HepG2 (cell line): ENCODE measurements around the gene KATNAL2. TPM values are rescaled to one million over a fixed set of nuclear protein-coding genes. Genes with fewer than 3 reads are reported as not detected.
"Not testable (repeated sequence)": the region's sequence is repeated elsewhere in the genome, so short reads cannot be mapped to it uniquely, and the experiment has no call there.

Source experiments
- ATAC-seq: fragments of 200-7000 bp; cut with Tn5 transposase; 3 replicates; pipeline ENCODE4 v1.9.1; 2020; ENCODE audit warnings: mild to moderate bottlenecking, moderate library complexity
- BruUV-seq: library from RNA; stranded (reverse); fragments of 400-500 nt; replicated peaks from 2 replicates; lab custom pipeline; 2021; lab: Mats Ljungman, UMichigan
- CTCF ChIA-PET: fragments of 300-600 bp; formaldehyde crosslinking; extraction: SDS; loops from one replicate; lab custom pipeline; 2021; ENCODE audit warnings: low total read pairs, inconsistent platforms, low intra/inter-chr PET ratio; lab: Yijun Ruan, JAX
- POLR2A ChIA-PET: fragments of 350-600 bp; sonication (Branson Sonifier 250); formaldehyde crosslinking; loops from one replicate; lab custom pipeline; 2020; ENCODE audit warnings: antibody characterized with exemption, inconsistent platforms; lab: Yijun Ruan, JAX
- DNase-seq: peaks from one replicate; pipeline ENCODE4 v3.0.0-alpha.2; 2015; ENCODE audit warnings: low spot score
- FAIRE-seq: peaks from 3 replicates; lab custom pipeline; 2011; peaks lifted over from hg19 to GRCh38; lab: Jason Lieb, UNC
- H2AFZ ChIP-seq: one replicate; pipeline ENCODE4 v1.6.1; 2011; ENCODE audit warnings: low read length, inconsistent platforms
- H3K27ac ChIP-seq: fragments of 300-600 bp; 3 replicates; pipeline ENCODE4 v1.8.0; 2011; ENCODE audit warnings: mixed run types, mild to moderate bottlenecking, mixed read lengths, low read length, inconsistent platforms; ENCODE audit not compliant: insufficient read depth; ENCODE audit errors: extremely low read length
- H3K27me3 ChIP-seq, 2 experiments: fragments of 200-600 bp in 1 of 2; 2 replicates in 1 of 2; 3 replicates in 1 of 2; pipeline versions ENCODE4 v1.6.0 to v1.8.0; 2011; ENCODE audit warnings: low read length in 2 of 2, mild to moderate bottlenecking in 2 of 2, moderate library complexity in 2 of 2, inconsistent platforms in 1 of 2; ENCODE audit not compliant: insufficient read depth in 2 of 2, control insufficient read depth in 1 of 2
- H3K36me3 ChIP-seq, 2 experiments: fragments of 200-600 bp in 1 of 2; replicated peaks in 1 of 2; 2 replicates in 1 of 2; 3 replicates in 1 of 2; pipeline versions ENCODE4 v1.5.1 to v1.8.0; 2011; ENCODE audit warnings: low read length in 2 of 2, inconsistent platforms in 1 of 2; ENCODE audit not compliant: insufficient read depth in 2 of 2, control insufficient read depth in 1 of 2
- H3K4me1 ChIP-seq: 2 replicates; pipeline ENCODE4 v1.5.1; 2012; ENCODE audit warnings: low read length, inconsistent platforms; ENCODE audit not compliant: insufficient read depth
- H3K4me2 ChIP-seq: 2 replicates; pipeline ENCODE4 v1.6.0; 2011; ENCODE audit warnings: low read depth, low read length, inconsistent platforms
- H3K4me3 ChIP-seq, 3 experiments: fragments of 200-600 bp in 1 of 3; sonication (generic), shearing (Covaris generic) in 1 of 3; replicated peaks in 1 of 3; 2 replicates each; pipeline ENCODE4 v1.5.1; 2011 to 2016; ENCODE audit warnings: low read length in 3 of 3, inconsistent platforms in 2 of 3, low read depth in 2 of 3, mild to moderate bottlenecking in 2 of 3, control low read depth in 1 of 3, mixed read lengths in 1 of 3; ENCODE audit not compliant: insufficient read depth in 1 of 3
- H3K79me2 ChIP-seq: one replicate; pipeline ENCODE4 v1.6.1; 2011; ENCODE audit warnings: low read length, inconsistent platforms; ENCODE audit not compliant: insufficient read depth
- H3K9ac ChIP-seq: 2 replicates; pipeline ENCODE4 v1.6.0; 2011; ENCODE audit warnings: mild to moderate bottlenecking, low read depth, low read length, inconsistent platforms; ENCODE audit not compliant: insufficient read depth
- H3K9me3 ChIP-seq: 2 replicates; pipeline ENCODE4 v1.5.1; 2012; ENCODE audit warnings: mild to moderate bottlenecking, low read length
- H4K20me1 ChIP-seq: 2 replicates; pipeline ENCODE4 v1.6.0; 2011; ENCODE audit warnings: inconsistent platforms, mild to moderate bottlenecking, low read length, moderate library complexity; ENCODE audit not compliant: insufficient read depth
- WGBS: methylation state at CpG from one replicate; pipeline ENCODE4 v1.1.6; 2017; ENCODE audit warnings: low lambda C conversion rate; 5-methylcytosine and 5-hydroxymethylcytosine counted together
- in situ Hi-C: cut with HindIII; loops from 2 replicates; pipeline ENCODE4 v1.10.0; 2017; ENCODE audit warnings: low pct_unique_long_range_greater_than_20kb; ENCODE audit not compliant: extremely low pct_ligation_motif_present
- intact Hi-C: fragments of 100-400 bp; cut with micrococcal nuclease; formaldehyde crosslinking; loops from one replicate; pipeline ENCODE4 v1.10.0; 2022; ENCODE audit not compliant: unreplicated experiment
- polyA plus RNA-seq, 8 experiments: library from polyadenylated mRNA; depleted of rRNA in 3 of 8; stranded (reverse) in 7 of 8; unstranded in 1 of 8; fragments of >200 nt; fragmentation: Illumina TruSeq in 4 of 8; extraction: Trizol in 4 of 8; gene quantifications; 2 replicates each; pipeline versions ENCODE4 v1.2.1 to v1.2.3, GENCODE V29; 2011 to 2016; ENCODE audit warnings: low read depth in 4 of 8, missing spikeins in 1 of 8, mixed read lengths in 1 of 8; ENCODE audit not compliant: insufficient read depth in 1 of 8
- total RNA-seq, 5 experiments: library from RNA; depleted of rRNA; stranded (reverse); fragments of >200 nt; fragmentation: Illumina TruSeq; extraction: Trizol; gene quantifications; 2 replicates each; pipeline ENCODE4 v1.2.3, GENCODE V29; 2016; ENCODE audit warnings: low read depth in 1 of 5

Gene KATNAL2
- total and polyA plus RNA-seq, 2 of the 13 experiments (the other 11 are each of a cell fraction or from before 2014, with no cell fraction given), result not detected

- FAIRE-seq, DNase-seq, CTCF ChIA-PET, H3K79me2 ChIP-seq, intact Hi-C loops, H3K27me3 ChIP-seq, H2AFZ ChIP-seq, H3K27ac ChIP-seq, BruUV-seq, H3K36me3 ChIP-seq, H4K20me1 ChIP-seq, H3K4me3 ChIP-seq, in situ Hi-C loops, H3K4me1 ChIP-seq, H3K9ac ChIP-seq, H3K4me2 ChIP-seq, H3K9me3 ChIP-seq, POLR2A ChIA-PET: not testable (repeated sequence)
- WGBS, result 57% methylated on average over 8 of the region's 31 CpGs
- peak; percentile 25 for ATAC-seq
Observed at GRCh38 chr18:46964579-46965293, 47.3 kb downstream of the KATNAL2 start.

- DNase-seq, H3K79me2 ChIP-seq, H3K9ac ChIP-seq, H3K4me3 ChIP-seq, H3K4me1 ChIP-seq, H4K20me1 ChIP-seq, CTCF ChIA-PET, BruUV-seq, H2AFZ ChIP-seq, in situ Hi-C loops, H3K36me3 ChIP-seq, intact Hi-C loops, H3K27me3 ChIP-seq, H3K27ac ChIP-seq, POLR2A ChIA-PET, H3K9me3 ChIP-seq, H3K4me2 ChIP-seq: not testable (repeated sequence)
- FAIRE-seq (peak; percentile 50), ATAC-seq (peak; percentile 43; the same call in 2 of the 3 replicates)
- WGBS, result no CpG with 5 or more reads among the region's 10 CpGs
Observed at GRCh38 chr18:46966266-46966665, 48.9 kb downstream of the KATNAL2 start.

GRCh38 chr18:46969551-46969950, 52.1 kb downstream of the KATNAL2 start:
- POLR2A ChIA-PET, H3K9ac ChIP-seq, H4K20me1 ChIP-seq, H2AFZ ChIP-seq, H3K4me2 ChIP-seq, H3K27me3 ChIP-seq, H3K9me3 ChIP-seq, H3K36me3 ChIP-seq, FAIRE-seq, CTCF ChIA-PET, DNase-seq, H3K79me2 ChIP-seq, BruUV-seq, intact Hi-C loops, in situ Hi-C loops, H3K4me1 ChIP-seq, H3K4me3 ChIP-seq, ATAC-seq, H3K27ac ChIP-seq: not testable (repeated sequence)
- no CpG with 5 or more reads among the region's 32 CpGs for WGBS

GRCh38 chr18:47019870-47020269, 102.5 kb downstream of the KATNAL2 start:
- H3K4me3 ChIP-seq, H3K9ac ChIP-seq, H3K27me3 ChIP-seq, H2AFZ ChIP-seq, H3K36me3 ChIP-seq, DNase-seq, FAIRE-seq, H3K4me1 ChIP-seq, H3K27ac ChIP-seq, in situ Hi-C loops, H3K4me2 ChIP-seq, CTCF ChIA-PET, BruUV-seq, POLR2A ChIA-PET, H3K9me3 ChIP-seq, intact Hi-C loops, H3K79me2 ChIP-seq, H4K20me1 ChIP-seq: not testable (repeated sequence)
- no CpG with 5 or more reads among the region's 10 CpGs for WGBS
- peak; percentile 41; the same call in 1 of the 3 replicates for ATAC-seq
